Fibroblast of skin of left biceps (primary cell): ENCODE measurements around the gene ZNF813.
"Not testable (repeated sequence)": the region's sequence is repeated elsewhere in the genome, so short reads cannot be mapped to it uniquely, and the experiment has no call there.

Experiments
- DNase-seq, 2 experiments: peaks; one replicate each; pipeline ENCODE4 v3.0.0-alpha.2; 2013; ENCODE audit warnings: low read depth in 2 of 2

Gene ZNF813

DNA sequence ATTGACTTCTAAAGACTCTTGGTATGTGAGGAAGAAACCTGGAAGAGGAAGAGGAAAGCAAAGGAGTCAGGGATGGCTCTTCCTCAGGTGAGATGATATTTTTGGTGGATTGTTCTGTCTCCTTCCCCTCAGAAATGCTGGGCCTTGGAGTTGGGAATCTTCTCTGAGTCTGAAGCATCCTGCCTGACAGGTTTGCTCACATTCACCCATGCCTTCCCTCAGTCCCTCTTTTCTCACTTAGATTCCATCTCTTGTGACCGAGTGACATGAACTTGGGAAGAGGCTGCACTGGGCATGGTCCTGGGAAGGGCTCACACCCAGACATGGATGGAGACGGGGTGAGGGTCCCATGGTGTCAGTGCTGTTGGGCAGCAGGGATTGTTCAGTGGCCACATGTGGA is 16.2 kb downstream of the ZNF813 start:
- DNase-seq, result not testable (repeated sequence)

- no peak for DNase-seq
These were observed 17.8 kb downstream of the ZNF813 start for GRCh38 chr19:53485046-53486004.

DNA sequence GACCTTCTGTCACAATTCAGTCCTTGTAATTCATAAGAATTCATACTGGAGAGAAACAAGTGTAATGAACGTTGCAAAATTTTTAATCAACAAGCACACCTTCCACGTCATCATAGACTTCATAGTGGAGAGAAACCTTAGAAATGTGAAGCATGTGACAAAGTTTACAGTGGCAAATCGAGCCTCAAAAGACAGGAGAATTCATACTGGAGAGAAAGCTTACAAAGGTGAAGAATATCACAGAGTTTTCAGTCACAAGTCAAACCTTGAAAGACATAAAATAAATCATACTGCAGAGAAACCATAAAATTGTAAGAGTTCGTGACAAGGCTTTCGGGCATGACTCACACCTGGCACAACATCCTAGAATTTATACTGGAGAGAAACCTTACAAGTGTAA is 24.6 kb downstream of the ZNF813 start:
- DNase-seq, result no peak

DNA sequence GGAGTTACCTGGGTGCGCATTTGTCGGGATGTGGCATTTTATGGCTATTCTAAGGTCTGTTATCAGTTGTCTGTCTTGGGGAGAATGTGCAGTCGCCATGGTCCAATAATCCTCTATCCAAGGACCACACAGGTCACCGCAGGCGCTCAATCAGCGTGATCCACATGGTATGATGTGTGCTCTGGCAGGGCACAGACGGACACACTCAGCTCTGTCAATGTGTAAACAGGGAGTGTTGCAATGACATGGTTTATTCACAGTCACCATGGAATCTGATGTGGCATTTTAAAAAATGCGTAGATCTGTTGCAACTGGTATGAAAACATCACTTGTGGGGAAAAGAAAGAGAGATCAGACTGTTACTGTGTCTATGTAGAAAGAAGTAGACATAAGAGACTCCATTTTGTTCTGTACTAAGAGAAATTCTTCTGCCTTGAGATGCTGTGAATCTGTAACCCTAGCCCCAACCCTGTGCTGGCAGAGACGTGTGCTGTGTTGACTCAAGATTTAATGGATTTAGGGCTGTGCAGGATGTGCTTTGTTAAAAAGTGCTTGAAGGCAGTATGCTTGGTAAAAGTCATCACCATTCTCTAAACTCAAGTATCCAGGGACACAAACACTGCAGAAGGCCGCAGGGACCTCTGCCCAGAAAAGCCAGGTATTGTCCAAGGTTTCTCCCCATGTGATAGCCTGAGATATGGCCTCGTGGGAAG is 29.9 kb downstream of the ZNF813 start:
- DNase-seq, result not testable (repeated sequence)

DNA sequence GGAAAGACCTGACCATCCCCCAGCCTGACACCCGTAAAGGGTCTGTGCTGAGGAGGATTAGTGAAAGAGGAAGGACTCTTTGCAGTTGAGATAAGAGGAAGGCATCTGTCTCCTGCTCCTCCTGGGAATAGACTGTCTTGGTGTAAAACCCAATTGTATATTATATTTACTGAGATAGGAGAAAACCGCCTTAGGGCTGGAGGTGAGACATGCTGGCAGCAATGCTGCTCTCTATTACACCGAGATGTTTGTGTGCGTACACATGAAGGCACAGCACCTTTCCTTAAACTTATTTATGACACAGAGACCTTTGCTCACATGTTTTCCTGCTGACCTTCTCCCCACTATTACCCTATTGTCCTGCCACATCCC is 30.5 kb downstream of the ZNF813 start:
- not testable (repeated sequence) for DNase-seq

DNA sequence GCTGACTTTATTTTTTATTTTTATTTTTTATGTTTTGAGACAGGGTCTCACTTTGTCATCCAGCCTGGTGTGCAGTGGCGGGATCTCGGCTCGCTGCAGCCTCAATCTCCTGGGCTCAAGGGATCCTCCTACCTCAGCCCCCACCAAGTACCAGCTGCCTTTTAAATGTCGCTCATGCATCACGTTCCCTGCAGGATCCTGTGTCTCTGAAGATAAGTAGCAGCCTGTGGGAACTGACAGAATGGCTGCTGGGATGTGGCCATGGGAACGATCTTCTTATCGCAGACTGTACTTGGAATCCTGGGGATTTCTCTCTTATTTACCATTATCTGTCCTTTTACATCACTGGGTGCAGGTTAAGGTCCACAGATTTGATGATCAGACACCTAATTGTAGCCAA is 35.6 kb downstream of the ZNF813 start:
- DNase-seq, result not testable (repeated sequence)

GRCh38 chr19:53503671-53504364 is 36.3 kb downstream of the ZNF813 start:
- not testable (repeated sequence) for DNase-seq

- not testable (repeated sequence) for DNase-seq
These were observed 36.8 kb downstream of the ZNF813 start for GRCh38 chr19:53504365-53504703.

DNA sequence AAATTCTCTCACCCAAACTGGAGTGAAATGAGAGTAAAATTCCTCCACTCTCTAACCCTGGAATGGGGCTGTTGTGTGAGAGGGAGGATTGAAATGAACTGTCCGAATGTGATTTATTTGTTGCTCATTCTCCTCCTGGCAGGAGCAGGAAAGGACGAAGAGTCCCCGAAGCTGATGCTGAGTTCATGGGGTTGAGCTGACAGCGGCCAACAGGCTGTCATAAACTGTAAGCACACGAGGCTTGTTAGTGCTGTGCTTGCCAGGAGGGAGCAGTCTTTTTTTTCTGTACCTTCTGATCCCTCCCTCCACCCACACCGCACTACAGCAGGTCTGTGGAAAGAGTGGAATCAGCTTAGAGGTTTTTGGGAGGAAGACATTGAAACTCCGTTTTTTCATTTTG is 37.4 kb downstream of the ZNF813 start:
- no peak for DNase-seq

- DNase-seq, result no peak
These were observed 39.2 kb downstream of the ZNF813 start for GRCh38 chr19:53506728-53507127.

DNA sequence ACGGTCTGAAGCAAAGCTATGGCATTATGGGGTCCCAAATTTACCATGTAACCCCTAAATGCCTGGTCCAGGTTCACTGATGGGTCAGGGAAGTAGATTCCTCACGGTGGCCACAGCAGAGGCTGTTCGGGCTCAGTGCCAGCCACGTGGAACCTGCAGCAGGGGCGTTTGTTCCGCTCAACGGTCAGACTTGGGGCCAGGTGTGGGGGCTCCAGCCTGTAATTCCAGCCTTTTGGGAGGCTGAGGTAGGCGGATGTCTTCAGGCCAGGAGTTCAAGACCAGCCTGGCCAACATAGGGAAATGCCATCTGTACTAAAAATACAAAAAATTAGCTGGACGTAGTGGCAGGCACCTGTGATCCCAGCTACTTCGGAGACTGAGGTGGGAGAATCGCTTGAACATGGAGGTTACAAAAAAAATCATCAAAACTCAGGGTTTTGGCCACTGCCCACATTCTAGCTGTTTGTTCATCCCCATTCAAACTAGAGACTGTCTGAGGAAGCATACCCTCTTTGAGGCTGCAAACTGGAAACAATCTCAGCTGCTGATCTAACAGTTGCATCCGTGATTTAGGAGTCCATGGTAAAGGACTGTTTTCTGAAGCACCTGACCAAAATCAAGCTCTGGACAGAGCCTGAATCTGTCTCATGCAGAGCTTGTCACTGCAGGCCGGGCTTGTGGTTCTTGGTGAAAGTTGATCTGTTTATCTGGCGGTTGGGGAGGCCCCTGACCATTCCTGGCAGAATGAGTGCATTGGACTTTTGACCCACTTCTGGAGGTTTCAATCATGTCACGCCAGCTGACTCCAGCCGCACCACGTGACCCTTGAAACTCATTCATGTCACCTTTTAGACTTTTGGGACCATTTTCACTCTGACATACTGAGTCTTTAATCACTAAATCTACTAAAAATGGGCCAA is 40.2 kb downstream of the ZNF813 start:
- no peak for DNase-seq

GRCh38 chr19:53509443-53509842 is 41.9 kb downstream of the ZNF813 start:
- DNase-seq, result no peak

DNA sequence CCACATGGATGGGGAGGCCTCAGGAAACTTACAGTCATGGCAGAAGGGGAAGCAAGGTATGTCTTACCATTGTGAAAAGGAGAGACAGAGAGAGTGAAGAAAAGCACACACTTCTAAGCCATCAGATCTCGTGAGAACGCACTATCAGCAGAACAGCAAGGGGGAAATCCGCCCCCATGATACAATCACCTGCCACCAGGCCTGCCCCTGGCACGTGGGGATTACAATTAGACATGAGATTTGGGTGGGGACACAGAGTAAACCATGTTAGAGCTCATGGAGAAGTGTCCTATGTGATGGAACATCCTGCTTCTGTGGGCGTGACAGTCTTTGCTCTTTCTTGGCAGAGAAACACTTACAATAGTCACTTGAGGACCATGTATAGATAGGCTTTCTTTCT is 42.3 kb downstream of the ZNF813 start:
- DNase-seq, result no peak

- DNase-seq, result no peak
These were observed 43.8 kb downstream of the ZNF813 start for GRCh38 chr19:53511357-53511756.

DNA sequence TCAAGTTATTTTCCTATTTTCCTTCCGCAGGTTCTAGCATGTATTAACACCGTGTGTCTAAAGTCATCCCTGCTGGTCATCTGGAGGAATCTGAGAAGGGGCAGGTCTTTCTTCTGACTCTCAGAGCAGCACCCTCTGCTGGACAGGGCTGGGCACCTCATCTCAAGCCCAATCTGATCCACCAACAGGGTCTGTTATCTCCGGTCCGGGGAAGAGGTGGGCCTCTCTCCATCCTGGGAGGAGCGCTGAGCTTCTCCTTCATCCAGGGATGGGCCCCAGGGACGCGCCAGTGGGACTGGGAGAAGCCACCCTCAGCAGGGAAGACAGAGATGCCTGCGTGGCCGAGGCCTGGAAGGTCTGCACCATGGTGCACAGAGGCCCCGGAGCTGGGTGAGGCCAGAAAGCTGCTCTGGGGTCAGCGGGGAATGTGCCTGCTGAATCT is 44.4 kb downstream of the ZNF813 start:
- no peak for DNase-seq

- DNase-seq, result not testable (repeated sequence)
These were observed 47.5 kb downstream of the ZNF813 start for GRCh38 chr19:53515047-53515446.

GRCh38 chr19:53517114-53517741 is 49.7 kb downstream of the ZNF813 start:
- DNase-seq, result no peak

GRCh38 chr19:53518121-53518520 is 50.6 kb downstream of the ZNF813 start:
- DNase-seq, result no peak

- no peak for DNase-seq
These were observed 51.2 kb downstream of the ZNF813 start for GRCh38 chr19:53518716-53519115.

DNA sequence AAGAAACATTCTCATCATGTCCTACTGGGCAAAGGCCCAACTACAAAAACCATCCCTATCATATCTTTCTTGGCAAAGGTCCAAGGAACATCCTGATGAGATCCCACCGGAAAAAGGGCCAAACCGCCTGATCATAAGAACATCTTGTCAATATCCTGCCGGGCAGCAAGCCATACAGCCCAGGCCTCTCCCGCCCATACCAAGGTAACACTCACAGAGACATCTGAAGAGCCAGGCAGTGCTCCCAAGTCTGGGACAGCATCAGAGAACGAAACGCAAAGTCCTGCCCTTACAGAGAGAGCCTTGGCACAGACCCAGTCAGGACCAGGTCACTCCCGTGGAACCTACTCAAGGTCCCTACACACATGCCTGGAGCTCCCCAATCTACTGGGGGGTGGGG is 51.9 kb downstream of the ZNF813 start:
- no peak for DNase-seq

GRCh38 chr19:53520163-53520546 is 52.6 kb downstream of the ZNF813 start:
- DNase-seq, result no peak
